HG02840 (cell line): ENCODE data around the gene ATCAY.
"Not testable (repeated sequence)": the region's sequence is repeated elsewhere in the genome, so short reads cannot be mapped to it uniquely, and the experiment has no call there.

Experiments
- ATAC-seq: cut with Tn5 transposase; IDR thresholded peaks from one replicate; pipeline ENCODE4 v1.9.1; 2021; ENCODE audit warnings: mild to moderate bottlenecking, moderate library complexity, moderate number of reproducible peaks; ENCODE audit not compliant: unreplicated experiment, low FRiP score

The ATCAY gene

DNA sequence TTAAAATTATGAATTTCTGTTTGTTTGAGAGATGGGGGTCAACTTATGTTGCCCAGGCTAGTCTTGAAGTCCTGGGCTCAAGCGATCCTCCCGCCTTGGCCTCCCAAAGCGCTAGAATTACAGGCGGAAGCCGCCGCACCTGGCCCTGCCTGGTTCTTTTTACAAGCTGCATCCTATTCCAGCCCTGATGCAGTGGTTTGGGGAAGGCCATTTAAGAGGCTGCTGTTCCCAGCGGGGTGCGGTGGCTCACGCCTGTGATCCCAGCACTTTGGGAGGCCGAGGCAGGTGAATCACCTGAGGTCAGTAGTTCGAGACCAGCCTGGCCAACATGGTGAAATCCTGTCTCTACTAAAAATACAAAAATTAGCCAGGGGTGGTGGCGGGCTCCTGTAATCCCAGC is 87.5 kb downstream of the ATCAY start:
- not testable (repeated sequence) for ATAC-seq

DNA sequence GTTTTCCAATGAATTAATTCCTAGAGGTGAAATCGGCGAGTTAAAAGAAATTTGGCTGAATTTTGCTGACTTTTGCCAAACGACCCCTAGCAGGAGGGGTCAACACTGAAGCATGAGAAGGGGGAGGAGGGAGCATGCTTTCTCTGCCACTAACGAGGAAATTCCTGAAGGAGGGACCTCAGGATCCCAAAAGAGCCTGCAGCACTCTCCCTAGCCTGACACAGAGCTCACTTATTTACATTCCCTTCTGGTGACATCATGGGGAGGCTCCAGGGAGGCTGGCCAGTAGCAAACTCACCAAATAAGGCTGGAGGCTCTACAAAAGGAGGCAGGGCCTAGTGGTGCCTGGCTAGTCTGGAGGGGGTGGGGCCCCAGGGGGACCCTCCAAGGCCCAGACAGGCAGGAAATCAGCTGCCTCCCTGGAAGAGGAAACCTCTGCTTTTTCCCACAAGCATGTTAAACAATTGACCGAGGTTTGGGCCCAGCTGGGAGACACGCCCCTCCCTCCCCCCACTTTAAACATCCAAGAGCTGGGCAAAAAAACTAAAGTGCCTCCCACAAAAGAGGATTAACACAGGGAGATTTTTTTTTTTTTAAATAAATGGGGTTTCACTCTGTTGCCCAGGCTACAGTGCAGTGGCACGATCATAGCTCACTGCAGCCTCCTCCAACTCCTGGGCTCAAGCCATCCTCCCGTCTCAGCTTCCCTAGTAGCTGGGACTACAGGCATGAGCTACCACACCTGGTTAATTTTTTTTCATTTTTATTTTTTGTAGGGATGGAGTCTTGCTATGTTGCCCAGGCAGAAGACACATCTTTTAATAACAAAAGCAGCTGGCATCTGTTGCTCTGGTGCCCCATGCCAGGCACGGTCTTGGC is 88.3 kb downstream of the ATCAY start:
- no peak for ATAC-seq

DNA sequence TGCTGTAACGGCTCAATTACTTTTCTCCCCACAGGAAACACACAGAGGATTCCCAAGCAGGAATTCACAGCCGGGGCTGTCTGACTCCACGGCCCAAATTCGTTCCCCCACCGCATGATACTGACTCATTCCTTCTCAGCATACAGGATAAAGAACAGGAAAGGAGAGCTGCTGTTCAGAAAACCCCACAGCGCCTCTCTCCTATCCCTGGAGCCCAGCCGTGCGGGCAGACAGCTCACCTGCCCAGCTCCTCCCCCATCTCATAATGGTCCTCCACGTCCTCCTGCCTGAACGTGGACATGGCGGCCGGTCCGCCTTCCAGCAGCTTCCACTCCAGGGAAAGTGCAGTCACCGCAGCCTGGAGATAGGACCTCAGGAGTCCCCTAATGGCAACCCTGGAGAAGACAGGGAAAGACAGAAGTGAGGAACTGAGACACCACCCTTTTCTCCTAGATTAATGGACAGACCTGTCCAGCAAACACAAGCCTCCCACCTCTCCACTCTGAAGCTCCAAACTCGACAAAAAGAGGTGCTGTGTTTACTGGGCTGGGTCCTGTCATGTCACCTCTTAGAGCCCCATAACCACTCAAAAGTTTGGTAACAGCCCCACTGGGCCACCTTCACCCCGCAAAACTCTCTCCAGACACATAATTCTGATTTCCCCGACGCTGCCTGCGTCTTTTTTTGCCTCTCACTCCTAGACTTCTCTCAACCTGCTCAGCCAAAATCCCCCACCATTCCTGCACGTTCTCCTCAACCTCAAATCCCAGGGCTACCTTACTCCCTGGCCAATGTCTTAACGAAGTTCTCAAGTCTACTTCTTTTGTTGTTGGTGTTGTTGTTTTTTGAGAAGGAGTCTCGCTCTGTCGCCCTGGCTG is 89.2 kb downstream of the ATCAY start:
- no peak for ATAC-seq

DNA sequence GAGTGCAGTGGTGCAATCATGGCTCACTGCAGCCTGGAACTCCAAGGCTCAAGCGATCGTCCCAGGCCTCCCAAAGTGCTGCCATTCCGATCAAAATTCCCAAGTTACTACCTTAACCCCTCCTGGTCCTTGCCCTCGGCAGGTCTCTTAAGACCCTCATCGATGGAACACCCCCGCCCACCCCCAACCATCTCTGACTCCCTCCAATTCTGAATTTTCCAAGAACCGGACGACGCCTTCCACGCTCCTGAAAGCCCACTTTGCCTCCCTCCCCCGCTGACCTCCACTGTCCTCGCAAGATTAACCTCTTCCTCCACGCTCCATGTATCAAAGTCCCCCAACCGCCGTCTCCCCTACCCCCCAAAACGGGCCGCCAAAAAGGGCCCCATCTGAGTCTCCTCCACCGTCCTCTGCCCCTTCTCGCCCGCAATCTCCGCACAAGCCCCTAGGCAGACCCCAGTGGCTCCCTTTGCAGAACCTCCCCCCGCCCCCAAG is 89.9 kb downstream of the ATCAY start:
- no peak for ATAC-seq

DNA sequence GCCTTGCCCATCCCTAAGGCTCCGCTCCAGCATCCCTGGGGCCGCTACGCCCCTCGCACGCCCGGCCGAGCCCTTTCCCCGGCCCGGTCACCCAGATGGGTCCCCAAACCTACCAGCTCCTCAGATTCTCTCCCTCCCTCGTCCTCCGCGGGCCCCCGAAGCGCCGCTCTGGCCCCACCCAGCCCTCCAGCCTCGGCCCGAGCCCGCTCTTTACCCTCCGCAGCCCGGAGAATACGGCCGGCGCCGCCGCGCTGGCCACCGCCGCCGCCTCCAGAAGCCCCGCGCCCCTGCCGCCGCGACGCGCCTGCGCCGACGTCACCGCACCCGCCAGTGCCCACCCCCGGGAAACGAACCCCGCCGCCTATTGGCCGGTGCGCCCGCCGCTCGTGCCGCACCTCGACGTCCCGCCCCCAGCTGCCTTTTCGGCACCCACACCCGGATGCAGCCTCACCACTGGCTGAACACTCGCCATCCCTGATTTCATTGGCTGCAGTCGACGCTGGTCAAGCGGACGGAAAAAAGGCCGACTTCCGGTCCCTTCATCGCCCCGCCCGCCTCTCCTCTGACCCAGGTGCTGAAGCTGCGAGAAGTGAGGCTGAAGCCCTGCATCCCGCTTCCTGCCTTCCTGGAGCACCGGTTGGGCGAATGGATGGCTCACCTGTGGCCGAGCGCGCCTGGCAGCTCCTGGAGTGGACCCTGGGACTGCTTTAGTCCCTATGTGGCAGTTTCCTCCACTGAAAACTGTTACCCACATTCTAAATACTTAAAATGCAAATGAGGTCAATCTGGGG is 90.5 kb downstream of the ATCAY start, which contains the start of gene DAPK3:
Gene DAPK3, minus strand, starts transcription at position 292 of the 791 bp plus-strand sequence. CDS start 1,364 bp downstream, outside the sequence.
- ATAC-seq: peak; percentile 91

DNA sequence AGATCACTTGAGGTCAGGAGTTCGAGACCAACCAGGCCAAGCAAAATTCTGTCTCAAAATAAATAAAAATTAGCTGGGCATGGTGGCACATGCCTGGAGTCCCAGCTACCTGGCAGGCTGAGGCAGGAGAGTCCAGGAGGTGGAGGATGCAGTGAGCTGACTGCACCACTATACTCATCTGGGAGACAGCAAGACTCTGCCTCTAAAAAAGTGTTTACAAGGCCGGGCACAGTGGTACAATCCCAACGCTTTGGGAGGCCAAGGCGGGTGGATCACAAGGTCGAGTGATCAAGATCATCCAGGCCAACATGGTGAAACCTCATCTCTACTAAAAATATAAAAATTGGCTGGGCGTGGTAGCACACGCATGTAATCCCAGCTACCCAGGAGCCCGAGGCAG is 94.7 kb downstream of the ATCAY start:
- ATAC-seq: no peak

DNA sequence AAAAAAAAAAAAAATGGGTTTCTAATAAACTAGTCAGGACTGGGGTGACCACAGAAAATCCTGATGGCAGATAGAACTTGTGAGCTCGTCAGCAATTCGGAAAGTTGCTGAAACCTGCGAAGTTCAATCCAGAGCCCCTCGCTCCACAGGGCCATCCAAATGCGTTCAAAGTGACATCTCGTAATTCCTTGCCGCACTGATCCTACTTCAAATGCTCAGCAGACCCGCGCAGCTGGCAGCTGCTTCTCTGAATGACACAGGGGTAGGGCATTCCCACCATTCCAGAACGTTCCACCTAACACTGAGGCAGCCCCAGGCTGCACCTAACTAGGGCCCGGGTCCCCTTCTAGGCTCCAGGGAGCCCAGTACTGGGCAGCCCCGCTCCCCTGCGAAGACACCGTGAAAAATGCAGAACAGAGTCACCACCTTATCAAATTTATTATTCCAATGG is 95.2 kb downstream of the ATCAY start:
- no peak for ATAC-seq

DNA sequence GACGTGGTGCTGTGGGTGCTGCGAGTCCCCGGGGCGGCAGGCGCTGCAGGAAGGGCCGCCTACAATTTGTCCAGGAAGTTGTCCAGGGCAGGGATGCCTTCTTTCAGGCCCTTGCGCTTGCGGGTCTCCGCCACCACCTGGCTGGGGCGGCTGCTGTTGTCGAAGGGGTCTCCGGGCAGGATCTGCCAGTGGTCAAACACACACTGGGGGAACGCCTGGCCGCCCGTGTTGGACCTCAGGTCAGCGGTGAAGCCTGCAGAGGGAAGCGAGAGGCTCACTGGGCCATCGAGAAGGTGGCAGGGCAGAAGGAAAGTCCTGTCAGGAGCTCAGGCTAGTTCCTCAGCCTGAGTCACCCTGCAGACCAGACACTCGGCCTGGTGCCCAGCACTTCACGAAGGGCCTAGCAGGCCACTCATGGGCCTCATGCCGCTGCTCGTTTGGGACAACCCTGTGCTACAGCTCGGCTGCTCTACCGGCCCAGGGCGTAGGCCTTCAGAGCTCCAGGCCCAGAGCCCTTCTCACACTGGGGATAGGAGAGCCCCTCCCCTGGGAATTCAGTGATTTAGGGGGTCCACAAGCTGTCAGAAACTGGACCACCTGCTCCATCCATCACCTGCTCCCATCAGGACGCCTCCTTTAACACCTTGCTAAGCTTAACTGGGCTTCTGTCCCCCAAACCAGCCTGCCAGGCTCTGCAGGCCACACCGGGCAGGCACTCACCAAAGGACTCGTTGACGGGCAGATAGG is 96.2 kb downstream of the ATCAY start:
- ATAC-seq: no peak
